SU-DHL-6 (cell line): ENCODE data around the gene FCGR2B.

Experiments
- H2AFZ ChIP-seq: fragments of 200-600 bp; sonication (generic); 2 replicates; pipeline ENCODE4 v1.6.1; 2014; ENCODE audit warnings: low read depth, mild to moderate bottlenecking, moderate library complexity, mixed read lengths, antibody characterized with exemption, low read length; ENCODE audit not compliant: severe bottlenecking
- H3F3A ChIP-seq: fragments of 200-600 bp; shearing (Covaris generic); 2 replicates; pipeline ENCODE4 v1.6.0; 2016; ENCODE audit warnings: antibody characterized with exemption, mild to moderate bottlenecking; ENCODE audit not compliant: insufficient read depth
- H3K27ac ChIP-seq: fragments of 200-600 bp; sonication (generic); 2 replicates; pipeline ENCODE4 v1.5.1; 2016; ENCODE audit warnings: low read depth, mild to moderate bottlenecking, low read length, moderate library complexity, mixed read lengths
- H3K27me3 ChIP-seq: fragments of 200-600 bp; sonication (generic), shearing (Covaris generic); 2 replicates; pipeline ENCODE4 v1.6.0; 2014; ENCODE audit warnings: mild to moderate bottlenecking, low read length
- H3K36me3 ChIP-seq: fragments of 200-600 bp; sonication (generic); 2 replicates; pipeline ENCODE4 v1.6.1; 2014; ENCODE audit warnings: mild to moderate bottlenecking, low read length, mixed read lengths
- H3K4me2 ChIP-seq: fragments of 300-600, 200-600 bp; shearing (Covaris generic), sonication (generic); 2 replicates; pipeline ENCODE4 v1.6.0; 2014; ENCODE audit warnings: low read length, low read depth, mild to moderate bottlenecking; ENCODE audit not compliant: poor library complexity, severe bottlenecking
- H3K4me3 ChIP-seq: fragments of 200-600 bp; sonication (generic); 2 replicates; pipeline ENCODE4 v1.5.1; 2014; ENCODE audit warnings: antibody characterized with exemption, low read length, mild to moderate bottlenecking, mixed read lengths; ENCODE audit not compliant: insufficient read depth, poor library complexity, severe bottlenecking
- H3K79me2 ChIP-seq: fragments of 200-600 bp; sonication (generic); 2 replicates; pipeline ENCODE4 v1.6.1; 2014; ENCODE audit warnings: mild to moderate bottlenecking, low read length, moderate library complexity; ENCODE audit not compliant: insufficient read depth
- H3K9ac ChIP-seq: fragments of 200-600 bp; sonication (generic); 2 replicates; pipeline ENCODE4 v1.7.0; 2014; ENCODE audit warnings: mild to moderate bottlenecking, low read length
- H3K9me2 ChIP-seq: fragments of 200-600 bp; sonication (generic); replicated peaks from 2 replicates; pipeline ENCODE4 v1.6.1; 2014; ENCODE audit warnings: low read length; ENCODE audit not compliant: insufficient read depth
- H3K9me3 ChIP-seq: fragments of 200-600 bp; sonication (generic); 2 replicates; pipeline ENCODE4 v1.6.1; 2014; ENCODE audit warnings: low read length, mixed read lengths; ENCODE audit not compliant: insufficient read depth
- H4K20me1 ChIP-seq: fragments of 200-600 bp; sonication (generic); 2 replicates; pipeline ENCODE4 v1.6.1; 2014; ENCODE audit warnings: low read depth, mild to moderate bottlenecking, antibody characterized with exemption, low read length, moderate library complexity, mixed read lengths
- EZH2phosphoT487 ChIP-seq: fragments of 200-600 bp; sonication (generic), shearing (Covaris generic); conservative IDR thresholded peaks from 2 replicates; pipeline ENCODE4 v1.6.1; 2018; ENCODE audit warnings: mild to moderate bottlenecking, antibody characterized with exemption, low read length, moderate library complexity, mixed read lengths
- TF ChIP-seq, protein P1 (sequence below): fragments of 200-600 bp; sonication (generic); IDR thresholded peaks from one replicate; pipeline ENCODE4 v1.5.1; 2017; ENCODE audit warnings: antibody characterized with exemption, mild to moderate bottlenecking, low read length, moderate library complexity; ENCODE audit not compliant: insufficient read depth, poor library complexity, severe bottlenecking

Gene FCGR2B

DNA sequence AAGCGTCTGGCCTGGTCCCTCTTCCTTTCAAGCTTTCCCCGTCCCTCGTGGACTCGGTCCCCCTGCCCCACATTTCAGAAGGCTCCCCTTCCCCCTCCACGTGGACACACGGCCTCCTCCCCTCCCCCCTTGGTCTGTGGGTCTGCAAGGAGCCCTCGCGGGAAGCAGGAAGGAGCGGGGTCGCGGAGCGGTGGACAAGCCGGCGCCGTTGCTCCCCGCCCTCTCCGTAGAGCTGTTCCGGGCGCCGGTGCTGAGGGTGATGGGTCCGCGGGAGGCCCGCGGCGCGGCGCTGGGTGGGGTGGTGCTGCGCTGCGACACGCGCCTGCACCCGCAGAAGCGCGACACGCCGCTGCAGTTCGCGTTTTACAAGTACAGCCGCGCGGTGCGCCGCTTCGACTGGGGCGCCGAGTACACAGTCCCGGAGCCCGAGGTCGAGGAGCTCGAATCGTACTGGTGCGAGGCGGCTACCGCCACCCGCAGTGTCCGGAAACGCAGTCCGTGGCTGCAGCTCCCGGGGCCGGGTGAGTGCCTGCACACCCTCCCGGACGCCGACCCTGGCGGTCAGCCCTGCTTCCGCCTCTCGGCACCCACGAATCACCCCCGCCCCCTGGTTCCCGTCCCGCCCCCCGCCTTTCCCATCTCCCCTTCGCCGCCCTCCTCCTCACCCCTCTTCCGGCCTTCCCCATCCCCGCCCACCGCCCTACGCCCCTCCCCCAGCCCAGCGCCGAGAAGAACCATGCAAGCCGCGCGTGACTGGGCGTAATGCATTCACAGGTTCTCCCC is 63.7 kb downstream of the FCGR2B start:
- Histone ChIP-seq H4K20me1 (no peaks in the 10 kb centered on the region), H3K79me2 (no peaks in the 10 kb centered on the region), H3K4me2 (peak overlapping the region; percentile 78), H3K4me3 (peak overlapping the region; percentile 72), H3K9me3 (no peaks in the 10 kb centered on the region), H3K9me2 (no peaks in the 10 kb centered on the region), H3K9ac (peak overlapping the region; percentile 88), H3K27ac (peak overlapping the region; percentile 58), H3K36me3 (no peaks in the 10 kb centered on the region), H2AFZ (peak overlapping the region; percentile 84), H3K27me3 (no peaks in the 10 kb centered on the region), H3F3A (peaks cover 14% of the 10 kb centered on the region)
- TF ChIP-seq, protein P1, sequence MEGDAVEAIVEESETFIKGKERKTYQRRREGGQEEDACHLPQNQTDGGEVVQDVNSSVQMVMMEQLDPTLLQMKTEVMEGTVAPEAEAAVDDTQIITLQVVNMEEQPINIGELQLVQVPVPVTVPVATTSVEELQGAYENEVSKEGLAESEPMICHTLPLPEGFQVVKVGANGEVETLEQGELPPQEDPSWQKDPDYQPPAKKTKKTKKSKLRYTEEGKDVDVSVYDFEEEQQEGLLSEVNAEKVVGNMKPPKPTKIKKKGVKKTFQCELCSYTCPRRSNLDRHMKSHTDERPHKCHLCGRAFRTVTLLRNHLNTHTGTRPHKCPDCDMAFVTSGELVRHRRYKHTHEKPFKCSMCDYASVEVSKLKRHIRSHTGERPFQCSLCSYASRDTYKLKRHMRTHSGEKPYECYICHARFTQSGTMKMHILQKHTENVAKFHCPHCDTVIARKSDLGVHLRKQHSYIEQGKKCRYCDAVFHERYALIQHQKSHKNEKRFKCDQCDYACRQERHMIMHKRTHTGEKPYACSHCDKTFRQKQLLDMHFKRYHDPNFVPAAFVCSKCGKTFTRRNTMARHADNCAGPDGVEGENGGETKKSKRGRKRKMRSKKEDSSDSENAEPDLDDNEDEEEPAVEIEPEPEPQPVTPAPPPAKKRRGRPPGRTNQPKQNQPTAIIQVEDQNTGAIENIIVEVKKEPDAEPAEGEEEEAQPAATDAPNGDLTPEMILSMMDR = no peak
- no peak for TF ChIP-seq EZH2phosphoT487

DNA sequence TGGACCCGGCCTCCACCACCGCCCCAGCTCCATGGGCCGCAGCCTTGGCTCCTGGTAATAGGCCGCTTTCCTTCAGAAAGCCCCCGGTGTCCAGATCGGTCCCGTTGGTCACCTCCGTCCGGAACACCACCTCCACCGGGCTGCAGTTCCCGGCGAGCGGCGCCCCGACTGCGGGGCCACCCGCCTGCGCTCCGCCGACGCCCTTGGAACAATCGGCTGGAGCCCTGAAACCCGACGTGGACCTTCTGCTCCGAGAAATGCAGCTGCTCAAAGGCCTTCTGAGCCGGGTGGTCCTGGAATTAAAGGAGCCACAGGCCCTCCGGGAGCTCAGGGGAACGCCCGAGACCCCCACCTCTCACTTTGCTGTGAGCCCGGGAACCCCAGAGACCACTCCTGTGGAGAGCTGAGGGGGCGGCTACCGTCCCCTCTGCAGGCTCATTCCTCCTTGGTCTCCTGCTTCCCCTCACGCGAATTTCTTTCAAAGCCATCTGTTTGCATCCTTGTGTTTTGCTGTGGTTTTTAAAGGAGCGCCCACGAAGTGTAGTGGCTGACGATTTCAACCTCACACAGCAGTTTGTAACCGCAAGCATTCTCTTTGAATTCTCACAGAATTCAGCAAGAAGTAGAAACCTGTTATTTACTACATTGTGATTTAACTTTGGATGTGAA is 64.4 kb downstream of the FCGR2B start:
- no peak for TF ChIP-seq EZH2phosphoT487
- TF ChIP-seq, protein P1 = no peak
- Histone ChIP-seq H2AFZ (peak overlapping the region; percentile 84), H3K9me2 (no peaks in the 10 kb centered on the region), H3K27ac (peak overlapping the region; percentile 58), H3K9me3 (no peaks in the 10 kb centered on the region), H3K4me2 (peak overlapping the region; percentile 78), H3K4me3 (peak overlapping the region; percentile 72), H3K9ac (peak overlapping the region; percentile 88), H3F3A (peaks cover 14% of the 10 kb centered on the region), H3K79me2 (no peaks in the 10 kb centered on the region), H4K20me1 (no peaks in the 10 kb centered on the region), H3K27me3 (no peaks in the 10 kb centered on the region), H3K36me3 (no peaks in the 10 kb centered on the region)
